ENCODE data around the gene IRX5.

The IRX5 gene

GRCh38 chr16:54923988-54924387, 6.7 kb upstream of the IRX5 start:
- no peaks in the 10 kb centered on the region for H3K9me3 Mint-ChIP-seq
- H3K4me1 Mint-ChIP-seq (ENCODE audit: low read depth), result peaks cover 12% of the 10 kb centered on the region
- H3K27me3 Mint-ChIP-seq (ENCODE audit: low read depth), result peaks cover 43% of the 10 kb centered on the region
- no peak overlapping the region for H3K27ac Mint-ChIP-seq
- DNase-seq (ENCODE audit: low spot score), result no peak
- H3K36me3 Mint-ChIP-seq (ENCODE audit: low read depth), result no peaks in the 10 kb centered on the region
- no peak overlapping the region for H3K4me3 Mint-ChIP-seq

GRCh38 chr16:54926166-54926838, 4.4 kb upstream of the IRX5 start:
- H3K27ac Mint-ChIP-seq, result no peak overlapping the region
- H3K9me3 Mint-ChIP-seq, result peaks cover 8% of the 10 kb centered on the region
- peaks cover 57% of the 10 kb centered on the region for H3K27me3 Mint-ChIP-seq (ENCODE audit: low read depth)
- H3K4me1 Mint-ChIP-seq (ENCODE audit: low read depth), result peaks cover 21% of the 10 kb centered on the region
- H3K36me3 Mint-ChIP-seq (ENCODE audit: low read depth), result peaks cover 6% of the 10 kb centered on the region
- no peak overlapping the region for H3K4me3 Mint-ChIP-seq
- DNase-seq (ENCODE audit: low spot score), result no peak

- Mint-ChIP-seq H3K27ac (no peak overlapping the region), H3K27me3 (ENCODE audit: low read depth) (peaks cover 64% of the 10 kb centered on the region), H3K9me3 (peaks cover 8% of the 10 kb centered on the region), H3K36me3 (ENCODE audit: low read depth) (peaks cover 6% of the 10 kb centered on the region), H3K4me3 (peak overlapping the region; percentile 87), H3K4me1 (ENCODE audit: low read depth) (peaks cover 21% of the 10 kb centered on the region)
- DNase-seq (ENCODE audit: low spot score), result no peak
These were observed 3.3 kb upstream of the IRX5 start for GRCh38 chr16:54927125-54928015.

GRCh38 chr16:54928016-54928356, 2.7 kb upstream of the IRX5 start:
- peaks cover 9% of the 10 kb centered on the region for H3K36me3 Mint-ChIP-seq (ENCODE audit: low read depth)
- H3K27ac Mint-ChIP-seq, result peak overlapping the region; percentile 85
- H3K4me1 Mint-ChIP-seq (ENCODE audit: low read depth), result peaks cover 21% of the 10 kb centered on the region
- no peak for DNase-seq (ENCODE audit: low spot score)
- H3K9me3 Mint-ChIP-seq, result peaks cover 8% of the 10 kb centered on the region
- peaks cover 68% of the 10 kb centered on the region for H3K27me3 Mint-ChIP-seq (ENCODE audit: low read depth)
- peak overlapping the region; percentile 87 for H3K4me3 Mint-ChIP-seq

GRCh38 chr16:54928411-54929089, 2.1 kb upstream of the IRX5 start:
- Mint-ChIP-seq H3K4me3 (peak overlapping the region; percentile 87), H3K4me1 (ENCODE audit: low read depth) (peaks cover 21% of the 10 kb centered on the region), H3K27ac (peak overlapping the region; percentile 85), H3K36me3 (ENCODE audit: low read depth) (peaks cover 9% of the 10 kb centered on the region), H3K9me3 (peaks cover 8% of the 10 kb centered on the region), H3K27me3 (ENCODE audit: low read depth) (peaks cover 67% of the 10 kb centered on the region)
- DNase-seq (ENCODE audit: low spot score), result peak; percentile 32

GRCh38 chr16:54929090-54930004, 1.3 kb upstream of the IRX5 start:
- peak; percentile 93 for DNase-seq (ENCODE audit: low spot score)
- H3K9me3 Mint-ChIP-seq, result peaks cover 8% of the 10 kb centered on the region
- H3K36me3 Mint-ChIP-seq (ENCODE audit: low read depth), result peaks cover 12% of the 10 kb centered on the region
- peaks cover 22% of the 10 kb centered on the region for H3K4me1 Mint-ChIP-seq (ENCODE audit: low read depth)
- peaks cover 71% of the 10 kb centered on the region for H3K27me3 Mint-ChIP-seq (ENCODE audit: low read depth)
- peak overlapping the region; percentile 90 for H3K27ac Mint-ChIP-seq
- H3K4me3 Mint-ChIP-seq, result peak overlapping the region; percentile 90

GRCh38 chr16:54930869-54931119, 129 bp downstream of the IRX5 start:
- peaks cover 78% of the 10 kb centered on the region for H3K27me3 Mint-ChIP-seq (ENCODE audit: low read depth)
- DNase-seq (ENCODE audit: low spot score), result no peak
- H3K36me3 Mint-ChIP-seq (ENCODE audit: low read depth), result peaks cover 12% of the 10 kb centered on the region
- peaks cover 8% of the 10 kb centered on the region for H3K9me3 Mint-ChIP-seq
- peak overlapping the region; percentile 87 for H3K27ac Mint-ChIP-seq
- peak overlapping the region; percentile 90 for H3K4me3 Mint-ChIP-seq
- H3K4me1 Mint-ChIP-seq (ENCODE audit: low read depth), result peaks cover 22% of the 10 kb centered on the region

GRCh38 chr16:54931120-54932014, 702 bp downstream of the IRX5 start:
- H3K4me3 Mint-ChIP-seq, result peak overlapping the region; percentile 65
- H3K4me1 Mint-ChIP-seq (ENCODE audit: low read depth), result peaks cover 23% of the 10 kb centered on the region
- peaks cover 8% of the 10 kb centered on the region for H3K9me3 Mint-ChIP-seq
- no peak for DNase-seq (ENCODE audit: low spot score)
- H3K36me3 Mint-ChIP-seq (ENCODE audit: low read depth), result peaks cover 13% of the 10 kb centered on the region
- H3K27me3 Mint-ChIP-seq (ENCODE audit: low read depth), result peaks cover 78% of the 10 kb centered on the region
- peak overlapping the region; percentile 53 for H3K27ac Mint-ChIP-seq

- no peak for DNase-seq (ENCODE audit: low spot score)
- H3K4me3 Mint-ChIP-seq, result peak overlapping the region; percentile 65
- peaks cover 16% of the 10 kb centered on the region for H3K36me3 Mint-ChIP-seq (ENCODE audit: low read depth)
- H3K27me3 Mint-ChIP-seq (ENCODE audit: low read depth), result peaks cover 76% of the 10 kb centered on the region
- H3K27ac Mint-ChIP-seq, result peak overlapping the region; percentile 73
- peaks cover 25% of the 10 kb centered on the region for H3K4me1 Mint-ChIP-seq (ENCODE audit: low read depth)
- peaks cover 8% of the 10 kb centered on the region for H3K9me3 Mint-ChIP-seq
These were observed 1.5 kb downstream of the IRX5 start for GRCh38 chr16:54932021-54932660.

GRCh38 chr16:54932737-54933254, 2.1 kb downstream of the IRX5 start:
- no peak for DNase-seq (ENCODE audit: low spot score)
- Mint-ChIP-seq H3K4me1 (ENCODE audit: low read depth) (peaks cover 19% of the 10 kb centered on the region), H3K27me3 (ENCODE audit: low read depth) (peaks cover 75% of the 10 kb centered on the region), H3K36me3 (ENCODE audit: low read depth) (peaks cover 16% of the 10 kb centered on the region), H3K9me3 (peaks cover 8% of the 10 kb centered on the region), H3K27ac (peak overlapping the region; percentile 73), H3K4me3 (peak overlapping the region; percentile 26)

GRCh38 chr16:54933281-54934011, 2.8 kb downstream of the IRX5 start:
- peak overlapping the region; percentile 21 for H3K4me3 Mint-ChIP-seq
- H3K36me3 Mint-ChIP-seq (ENCODE audit: low read depth), result peaks cover 16% of the 10 kb centered on the region
- peaks cover 75% of the 10 kb centered on the region for H3K27me3 Mint-ChIP-seq (ENCODE audit: low read depth)
- no peak for DNase-seq (ENCODE audit: low spot score)
- H3K4me1 Mint-ChIP-seq (ENCODE audit: low read depth), result peaks cover 15% of the 10 kb centered on the region
- peak overlapping the region; percentile 36 for H3K27ac Mint-ChIP-seq
- H3K9me3 Mint-ChIP-seq, result peaks cover 8% of the 10 kb centered on the region
